Nephron progenitor cell (in vitro differentiated cells): ENCODE measurements around the gene POP7.
A peak's percentile ranks its signal among the peaks of the same experiment; 100 is the strongest.
"Not testable (repeated sequence)": the region's sequence is repeated elsewhere in the genome, so short reads cannot be mapped to it uniquely, and the experiment has no call there.

Experiments
- DNase-seq: peaks from one replicate; pipeline ENCODE4 v3.0.0; 2021
- H3K27ac Mint-ChIP-seq: 2 replicates; pipeline ENCODE4 v1.8.0; 2021; ENCODE audit warnings: mild to moderate bottlenecking, moderate library complexity, mixed read lengths
- H3K27me3 Mint-ChIP-seq: 2 replicates; pipeline ENCODE4 v1.8.0; 2021; ENCODE audit warnings: mild to moderate bottlenecking, low read depth, mixed read lengths; ENCODE audit not compliant: poor library complexity
- H3K36me3 Mint-ChIP-seq: 2 replicates; pipeline ENCODE4 v1.8.0; 2021; ENCODE audit warnings: low read depth, mixed read lengths
- H3K4me1 Mint-ChIP-seq: 2 replicates; pipeline ENCODE4 v1.8.0; 2021; ENCODE audit warnings: mixed read lengths
- H3K4me3 Mint-ChIP-seq: 2 replicates; pipeline ENCODE4 v1.8.0; 2021; ENCODE audit warnings: mild to moderate bottlenecking, moderate library complexity, mixed read lengths
- H3K9me3 Mint-ChIP-seq: 2 replicates; pipeline ENCODE4 v1.8.0; 2021; ENCODE audit warnings: mild to moderate bottlenecking, moderate library complexity, mixed read lengths
- TF ChIP-seq, protein P1 (sequence below): fragments of 200-600 bp; sonication (generic); IDR thresholded peaks from 2 replicates; pipeline ENCODE4 v1.5.0; 2021; ENCODE audit warnings: antibody characterized with exemption

Gene POP7

DNA sequence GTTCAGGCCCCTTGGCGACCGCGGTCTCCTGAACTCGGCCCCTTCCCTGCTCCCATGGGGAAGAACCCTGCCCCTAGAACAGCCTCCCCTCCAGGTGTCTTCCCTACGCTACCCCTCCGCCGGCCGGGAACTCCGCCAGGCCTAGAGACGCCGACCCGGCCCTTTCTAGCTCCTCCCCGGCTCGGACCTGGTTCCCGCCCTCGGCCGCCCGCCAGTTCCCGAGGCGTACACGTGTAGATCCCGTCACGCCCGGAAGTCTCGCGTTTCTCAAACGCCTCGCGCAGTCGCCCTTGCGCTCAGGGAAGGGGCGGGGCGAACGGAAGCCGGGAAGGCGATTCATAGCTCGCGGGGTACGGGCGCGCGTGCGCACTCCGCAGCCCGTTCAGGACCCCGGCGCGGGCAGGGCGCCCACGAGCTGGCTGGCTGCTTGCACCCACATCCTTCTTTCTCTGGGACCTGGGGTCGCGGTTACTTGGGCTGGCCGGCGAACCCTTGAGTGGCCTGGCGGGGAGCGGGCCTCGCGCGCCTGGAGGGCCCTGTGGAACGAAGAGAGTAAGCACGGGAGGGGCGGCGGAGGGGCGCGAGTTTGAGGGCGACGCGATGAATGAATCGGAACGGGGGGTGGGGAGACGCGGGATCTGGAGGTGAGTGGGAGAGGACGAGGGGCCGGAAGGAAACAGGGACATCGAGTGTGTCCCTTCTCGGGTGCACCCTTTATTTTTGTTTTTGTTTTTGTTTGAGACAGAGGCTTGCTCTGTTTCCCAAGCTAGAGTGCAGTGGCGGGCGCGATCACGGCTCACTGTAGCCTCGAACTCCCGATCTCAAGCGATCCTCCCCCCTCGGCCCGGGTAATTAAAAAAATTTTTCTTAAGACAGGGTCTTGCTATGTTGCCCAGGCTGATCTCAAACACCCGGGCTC, at the start of gene POP7:
TSS of gene POP7 (plus strand) at position 369 of the 919 bp plus-strand sequence. CDS start 710 bp downstream, outside the sequence.
- Mint-ChIP-seq H3K27ac (peak within 1 kb of the TSS; percentile 79), H3K4me3 (peak within 1 kb of the TSS; percentile 99), H3K4me1 (peaks cover 21% of the 10 kb centered on the region), H3K36me3 (peaks cover 8% of the 10 kb centered on the region), H3K9me3 (no peaks in the 10 kb centered on the region), H3K27me3 (peaks cover 10% of the 10 kb centered on the region)
- peak; percentile 99 for DNase-seq
- TF ChIP-seq, protein P1, sequence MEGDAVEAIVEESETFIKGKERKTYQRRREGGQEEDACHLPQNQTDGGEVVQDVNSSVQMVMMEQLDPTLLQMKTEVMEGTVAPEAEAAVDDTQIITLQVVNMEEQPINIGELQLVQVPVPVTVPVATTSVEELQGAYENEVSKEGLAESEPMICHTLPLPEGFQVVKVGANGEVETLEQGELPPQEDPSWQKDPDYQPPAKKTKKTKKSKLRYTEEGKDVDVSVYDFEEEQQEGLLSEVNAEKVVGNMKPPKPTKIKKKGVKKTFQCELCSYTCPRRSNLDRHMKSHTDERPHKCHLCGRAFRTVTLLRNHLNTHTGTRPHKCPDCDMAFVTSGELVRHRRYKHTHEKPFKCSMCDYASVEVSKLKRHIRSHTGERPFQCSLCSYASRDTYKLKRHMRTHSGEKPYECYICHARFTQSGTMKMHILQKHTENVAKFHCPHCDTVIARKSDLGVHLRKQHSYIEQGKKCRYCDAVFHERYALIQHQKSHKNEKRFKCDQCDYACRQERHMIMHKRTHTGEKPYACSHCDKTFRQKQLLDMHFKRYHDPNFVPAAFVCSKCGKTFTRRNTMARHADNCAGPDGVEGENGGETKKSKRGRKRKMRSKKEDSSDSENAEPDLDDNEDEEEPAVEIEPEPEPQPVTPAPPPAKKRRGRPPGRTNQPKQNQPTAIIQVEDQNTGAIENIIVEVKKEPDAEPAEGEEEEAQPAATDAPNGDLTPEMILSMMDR, result no peak

DNA sequence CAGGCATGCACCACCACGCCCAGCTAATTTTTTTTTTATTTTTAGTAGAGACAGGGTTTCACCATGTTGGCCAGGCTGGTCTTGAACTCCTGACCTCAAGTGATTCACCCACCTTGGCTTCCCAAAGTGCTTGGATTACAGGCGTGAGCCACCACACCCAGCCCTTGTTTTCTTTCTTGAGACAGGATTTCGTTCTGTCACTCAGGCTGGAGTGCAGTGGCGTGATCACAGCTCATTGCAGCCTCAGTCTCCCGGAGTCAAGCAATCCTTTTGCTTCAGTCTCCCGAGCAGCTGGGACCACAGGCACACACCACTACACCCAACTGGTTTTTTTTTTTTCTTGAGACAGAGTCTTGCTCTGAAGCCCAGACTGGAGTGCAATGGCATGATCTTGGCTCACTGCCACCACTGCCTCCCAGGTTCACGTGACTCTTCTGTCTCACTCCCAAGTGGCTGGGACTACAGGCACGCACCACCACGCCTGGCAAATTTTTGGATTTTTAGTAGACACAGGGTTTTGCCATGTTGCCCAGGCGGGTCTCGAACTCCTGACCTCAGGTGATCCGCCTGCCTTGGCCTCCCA, 43.6 kb upstream of the POP7 start:
- H3K4me3 Mint-ChIP-seq, H3K27ac Mint-ChIP-seq, H3K36me3 Mint-ChIP-seq, H3K4me1 Mint-ChIP-seq, H3K9me3 Mint-ChIP-seq, DNase-seq: not testable (repeated sequence)
- peaks cover 57% of the 10 kb centered on the region for H3K27me3 Mint-ChIP-seq

DNA sequence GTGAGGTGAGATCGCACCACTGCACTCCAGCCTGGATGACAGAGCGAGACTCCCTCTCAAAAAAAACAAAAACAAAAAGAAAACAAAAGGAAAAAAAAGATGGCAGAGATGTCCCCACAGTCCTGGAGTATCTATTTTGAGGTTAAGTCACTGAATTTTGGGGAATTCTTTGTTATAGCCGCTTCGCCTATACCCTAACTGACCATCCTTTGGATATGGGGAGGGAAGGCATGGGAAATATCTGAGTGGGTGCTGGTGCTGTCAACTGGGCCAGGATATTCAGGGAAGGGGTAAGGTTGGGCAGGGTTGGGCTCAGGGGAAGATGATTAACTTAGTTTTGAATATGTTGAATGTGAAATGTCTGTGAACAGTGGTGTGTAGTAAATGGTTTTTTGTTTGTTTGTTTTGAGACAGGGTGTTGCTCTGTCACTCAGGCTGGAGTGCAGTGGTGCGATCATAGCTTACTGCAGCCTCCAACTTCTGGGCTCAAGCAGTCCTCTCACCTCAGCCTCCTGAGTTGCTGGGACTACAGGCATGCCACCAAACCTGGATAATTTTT, 40.7 kb upstream of the POP7 start:
- H3K4me1 Mint-ChIP-seq, result no peaks in the 10 kb centered on the region
- no peak overlapping the region for H3K27ac Mint-ChIP-seq
- no peaks in the 10 kb centered on the region for H3K9me3 Mint-ChIP-seq
- no peak overlapping the region for H3K4me3 Mint-ChIP-seq
- peaks cover 52% of the 10 kb centered on the region for H3K27me3 Mint-ChIP-seq
- H3K36me3 Mint-ChIP-seq, result no peaks in the 10 kb centered on the region
- TF ChIP-seq, protein P1, result no peak
- no peak for DNase-seq

DNA sequence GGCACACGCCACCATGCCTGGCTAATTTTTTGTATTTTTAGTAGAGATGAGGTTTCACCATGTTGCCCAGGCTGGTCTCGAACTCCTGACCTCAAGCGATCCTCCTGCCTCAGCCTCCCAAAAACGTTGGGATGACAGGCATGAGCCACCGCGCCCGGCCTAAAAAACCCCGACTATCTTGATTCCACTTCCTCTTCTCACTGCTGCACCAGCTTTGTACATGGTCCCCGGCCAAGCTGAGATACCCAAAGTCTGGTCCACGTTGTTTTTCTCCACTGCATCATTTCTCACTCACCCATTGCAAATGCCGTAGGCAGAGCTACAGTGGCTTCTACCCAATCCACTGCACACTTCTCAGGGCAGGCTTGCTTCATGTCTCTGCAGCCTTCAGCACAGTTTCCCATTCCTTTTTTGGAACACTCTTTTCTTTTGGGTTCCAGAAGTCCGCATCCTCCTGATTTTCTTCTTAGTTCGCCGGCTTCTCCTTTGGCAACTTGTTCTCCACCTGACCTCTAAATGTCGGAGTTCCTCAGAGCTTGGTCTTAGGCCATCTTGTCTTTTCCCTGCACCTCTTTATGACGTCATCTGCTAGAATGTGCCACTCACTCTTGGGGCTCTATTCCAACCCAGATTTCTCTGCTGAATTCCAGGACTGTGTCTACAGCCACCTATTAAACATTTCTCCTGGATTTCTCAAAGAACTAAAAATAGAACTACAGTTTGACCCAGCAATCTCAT, 38.4 kb upstream of the POP7 start:
- H3K27ac Mint-ChIP-seq, result no peak overlapping the region
- TF ChIP-seq, protein P1, result no peak
- no peak for DNase-seq
- peaks cover 64% of the 10 kb centered on the region for H3K27me3 Mint-ChIP-seq
- no peak overlapping the region for H3K4me3 Mint-ChIP-seq
- H3K9me3 Mint-ChIP-seq, result no peaks in the 10 kb centered on the region
- no peaks in the 10 kb centered on the region for H3K4me1 Mint-ChIP-seq
- no peaks in the 10 kb centered on the region for H3K36me3 Mint-ChIP-seq

DNA sequence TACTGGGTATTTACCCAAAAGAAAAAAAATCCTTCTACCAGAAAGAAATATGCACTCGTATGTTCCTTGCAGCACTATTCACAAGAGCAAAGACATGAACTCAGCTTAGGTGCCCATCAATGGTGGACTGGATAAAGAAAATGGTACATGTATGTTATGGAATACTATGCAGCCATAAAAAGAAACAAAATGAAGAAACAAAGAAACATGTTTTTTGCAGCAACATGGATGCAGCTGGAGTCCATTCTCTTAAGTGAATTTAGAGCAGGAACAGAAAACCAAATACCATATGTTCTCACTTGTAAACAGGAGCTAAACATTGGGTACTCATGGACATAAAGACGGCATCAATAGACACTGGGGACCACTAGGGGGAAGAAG, 37.9 kb upstream of the POP7 start:
- no peak for DNase-seq
- Mint-ChIP-seq H3K9me3 (no peaks in the 10 kb centered on the region), H3K4me3 (no peak overlapping the region), H3K27ac (no peak overlapping the region), H3K27me3 (peaks cover 63% of the 10 kb centered on the region), H3K36me3 (no peaks in the 10 kb centered on the region), H3K4me1 (no peaks in the 10 kb centered on the region)
- TF ChIP-seq, protein P1, result no peak

DNA sequence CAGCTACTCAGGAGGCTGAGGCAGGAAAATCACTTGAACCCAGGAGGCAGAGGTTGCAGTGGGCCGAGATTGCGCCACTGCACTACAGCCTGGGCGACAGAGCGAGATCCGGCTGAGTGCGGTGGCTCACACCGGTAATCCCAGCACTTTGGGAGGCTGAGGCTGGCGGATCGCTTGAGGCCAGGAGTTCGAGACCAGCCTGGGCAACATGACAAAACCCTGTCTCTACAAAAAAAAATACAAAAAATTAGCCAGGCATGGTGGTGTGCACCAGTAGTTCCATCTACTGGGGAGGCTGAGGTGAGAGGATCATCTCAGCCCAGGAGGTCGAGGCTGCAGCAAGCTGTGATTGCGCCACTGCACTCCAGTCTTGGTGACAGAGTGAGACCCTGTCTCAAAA, 36.8 kb upstream of the POP7 start:
- H3K27me3 Mint-ChIP-seq, result peaks cover 62% of the 10 kb centered on the region
- DNase-seq, H3K36me3 Mint-ChIP-seq, H3K27ac Mint-ChIP-seq, H3K4me1 Mint-ChIP-seq, H3K4me3 Mint-ChIP-seq, H3K9me3 Mint-ChIP-seq: not testable (repeated sequence)
